Kidney glomerular epithelial cell (primary cell): ENCODE measurements around the gene DMRTA2.

ENCODE experiments used
- DNase-seq: peaks from one replicate; lab custom pipeline; 2025; lab: John Stamatoyannopoulos, UW

The DMRTA2 gene

DNA sequence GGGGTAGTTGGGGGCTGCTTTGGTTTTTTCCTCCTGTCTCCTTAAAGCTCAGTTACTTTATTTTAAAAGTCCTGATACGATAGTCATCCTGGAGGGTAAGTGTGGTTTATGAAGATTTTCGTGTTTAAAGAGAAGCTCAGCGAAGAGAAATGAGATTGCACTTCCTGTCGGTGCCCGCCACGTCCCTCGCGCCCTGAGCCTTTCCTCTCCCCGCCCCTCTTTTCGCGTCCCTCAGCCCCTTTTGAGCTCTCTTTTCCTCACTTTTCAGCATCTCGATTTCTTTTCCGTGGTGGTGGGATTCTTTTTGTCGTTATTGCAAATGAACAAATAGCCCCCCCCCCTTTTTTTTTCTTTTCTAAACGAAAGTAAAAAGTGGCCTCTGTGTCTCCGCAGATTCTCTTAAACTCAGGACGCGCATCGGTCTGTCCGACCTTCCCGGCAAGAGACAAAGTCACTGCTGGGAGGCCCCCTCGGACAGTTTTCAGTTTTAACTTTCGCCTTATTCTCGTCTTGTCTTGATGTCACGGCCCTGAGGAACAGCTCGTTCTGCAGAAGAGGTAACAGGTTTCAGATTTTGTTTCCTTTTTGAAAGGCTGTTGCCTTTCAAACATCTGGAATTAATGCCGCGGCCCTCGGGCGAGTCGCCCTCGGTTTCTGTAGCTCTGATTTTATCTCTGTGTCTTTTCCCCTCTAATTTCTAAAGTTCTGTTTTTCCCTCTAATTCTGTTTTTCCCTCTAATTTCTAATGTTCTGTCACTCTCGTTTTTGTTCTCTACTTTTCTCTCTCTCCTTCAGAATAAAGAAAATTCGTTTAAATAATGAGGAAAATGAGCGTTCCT, 1.0 kb upstream of the DMRTA2 start:
- DNase-seq: no peak

GRCh38 chr1:50423670-50424000, 392 bp upstream of the DMRTA2 start:
- no peak for DNase-seq

DNA sequence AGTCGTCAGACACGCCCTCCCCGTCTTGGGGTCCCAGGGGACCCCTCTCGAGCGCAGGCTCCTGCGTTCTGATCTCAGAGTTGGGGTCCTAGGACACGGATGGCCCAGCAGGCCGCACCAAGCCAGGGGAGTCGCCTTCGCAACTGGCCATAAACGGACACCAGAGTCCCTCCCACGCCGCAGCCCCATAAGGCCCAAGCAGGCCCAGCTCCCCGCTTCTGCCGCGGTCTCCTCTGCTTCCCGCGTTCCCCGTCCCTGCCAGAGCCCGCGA, 633 bp downstream of the DMRTA2 start:
- DNase-seq: no peak

DNA sequence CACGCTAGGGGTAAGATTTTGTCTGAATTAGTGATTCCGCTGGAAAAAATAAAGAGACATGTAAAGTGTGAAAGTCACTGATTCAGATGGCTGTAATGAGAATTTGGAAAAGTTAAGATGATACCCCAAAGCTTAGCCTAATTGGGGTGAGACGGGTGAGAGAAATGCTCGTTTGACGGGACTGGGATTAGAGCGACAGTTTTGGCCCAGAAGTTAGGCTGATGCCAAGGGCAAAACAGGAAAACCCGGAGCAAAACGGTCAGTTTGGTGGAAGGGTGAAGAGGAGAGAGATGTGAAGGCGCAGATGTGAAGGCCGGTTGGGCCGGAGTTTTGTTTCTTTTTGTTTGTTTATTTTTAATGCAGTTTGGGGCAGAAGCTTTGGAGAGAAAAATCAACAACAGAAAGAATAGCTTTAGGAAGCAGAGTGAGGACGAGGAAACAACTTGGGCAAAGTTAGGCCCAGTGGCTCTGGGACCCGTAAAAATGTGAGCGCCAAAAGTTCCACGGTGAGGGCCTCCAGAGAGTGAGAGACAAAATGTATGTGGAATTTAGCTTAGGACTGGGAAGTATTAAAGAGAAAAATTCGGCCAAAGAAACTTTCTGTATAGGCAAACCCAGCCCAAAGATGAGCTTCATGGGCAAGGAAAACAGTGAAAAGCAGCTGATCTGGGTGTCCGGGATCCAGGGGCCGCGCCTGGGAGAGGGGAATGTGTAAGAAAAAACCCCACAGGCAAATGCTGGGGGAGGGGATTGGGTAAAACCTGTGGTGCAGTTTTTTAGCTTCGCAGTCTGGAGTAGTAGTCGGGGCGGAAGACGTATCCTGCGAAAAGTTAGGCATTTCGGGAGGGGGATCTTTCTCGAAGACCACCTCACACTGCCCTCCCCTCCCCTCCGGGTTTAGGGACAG, 1.2 kb downstream of the DMRTA2 start:
- no peak for DNase-seq

DNA sequence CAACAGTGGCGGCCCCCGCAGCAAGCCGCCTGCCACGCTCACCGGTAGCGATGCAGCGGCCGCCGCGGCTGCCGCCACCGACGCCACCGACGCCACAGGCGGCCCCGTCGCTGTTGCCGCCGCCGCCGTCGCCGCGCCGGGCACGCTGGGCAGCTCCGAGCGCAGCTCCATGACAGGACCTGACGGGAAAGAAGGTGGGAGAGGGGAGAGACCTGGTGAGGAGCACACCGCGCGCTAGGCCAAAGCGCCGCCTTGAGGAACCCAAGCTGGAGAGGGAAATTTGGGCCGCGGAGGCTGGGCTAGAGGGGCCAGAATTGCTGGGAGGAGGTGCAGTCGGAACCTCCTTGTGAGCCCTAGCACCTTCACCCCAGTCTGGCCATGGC, 1.9 kb downstream of the DMRTA2 start:
- DNase-seq: no peak

- no peak for DNase-seq
These were observed 2.4 kb downstream of the DMRTA2 start for GRCh38 chr1:50420689-50421365.

GRCh38 chr1:50419907-50420677, 3.2 kb downstream of the DMRTA2 start:
- no peak for DNase-seq

- DNase-seq: no peak
These were observed 3.9 kb downstream of the DMRTA2 start for GRCh38 chr1:50419192-50419906.

- DNase-seq: no peak
These were observed 4.6 kb downstream of the DMRTA2 start for GRCh38 chr1:50418600-50419109.

- no peak for DNase-seq
These were observed 5.2 kb downstream of the DMRTA2 start for GRCh38 chr1:50417946-50418599.

GRCh38 chr1:50417507-50417906, 5.7 kb downstream of the DMRTA2 start:
- no peak for DNase-seq

DNA sequence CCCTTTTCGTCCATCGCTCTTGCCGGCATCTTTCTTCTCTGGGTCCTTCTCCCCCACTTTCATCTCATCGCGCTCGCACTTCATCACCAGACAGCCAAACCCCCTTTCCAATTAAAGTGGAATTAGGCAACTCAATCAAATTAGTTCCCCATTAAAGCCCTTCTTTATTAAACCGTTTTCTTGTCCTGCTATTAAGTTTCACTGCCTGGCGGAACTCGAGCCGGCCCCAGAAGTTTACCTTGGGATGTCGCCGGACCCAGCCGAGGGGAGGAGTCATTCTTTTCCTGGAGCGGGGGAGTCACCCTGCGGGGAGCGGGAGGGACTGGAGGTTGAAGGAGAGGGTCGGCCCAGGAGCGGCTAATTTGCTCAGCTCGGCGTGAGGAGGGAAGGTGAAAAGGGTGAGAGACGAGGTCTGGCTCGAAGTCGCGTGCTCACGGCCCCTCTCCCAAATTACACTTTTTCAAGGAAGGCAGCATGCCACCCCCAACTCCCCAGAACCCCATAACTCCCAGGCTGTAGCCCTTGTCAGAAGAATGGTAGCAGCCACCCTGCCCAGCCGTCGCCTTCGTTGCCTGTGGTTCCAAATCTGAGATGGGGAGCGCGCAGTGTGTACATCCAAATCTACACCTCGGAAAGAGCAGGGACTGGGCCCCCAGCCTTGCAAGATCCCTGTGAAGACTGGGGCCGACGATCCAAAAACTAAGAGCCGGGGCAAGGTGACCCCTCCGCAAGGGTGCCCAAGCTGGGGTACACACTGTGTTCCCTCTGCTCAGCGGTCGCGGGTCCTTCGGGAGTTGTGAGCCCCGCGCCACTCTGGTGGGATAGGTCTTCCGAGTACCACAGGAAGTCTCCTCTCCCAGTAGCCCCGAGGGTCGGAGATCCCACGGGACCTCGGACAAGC, 6.4 kb downstream of the DMRTA2 start:
- DNase-seq: no peak

DNA sequence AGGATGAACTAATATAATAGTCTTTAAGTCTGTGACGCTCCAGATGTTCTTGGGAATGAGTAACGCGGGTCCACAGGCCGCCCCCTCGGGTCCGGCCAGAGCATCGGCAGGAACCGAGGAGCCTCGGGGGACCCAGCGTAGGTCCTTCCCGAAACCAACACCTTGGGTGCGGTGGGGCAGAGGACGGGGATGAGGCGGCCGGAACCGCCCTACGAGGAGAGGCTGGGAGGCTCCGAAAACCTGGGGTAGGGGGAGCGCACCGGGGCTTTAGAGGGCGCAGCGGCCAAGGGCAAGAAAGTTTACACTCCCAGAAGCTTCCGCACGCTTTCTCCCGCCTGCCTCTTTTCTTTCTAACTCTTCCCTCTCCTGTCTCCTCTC, 7.1 kb downstream of the DMRTA2 start:
- DNase-seq: no peak

DNA sequence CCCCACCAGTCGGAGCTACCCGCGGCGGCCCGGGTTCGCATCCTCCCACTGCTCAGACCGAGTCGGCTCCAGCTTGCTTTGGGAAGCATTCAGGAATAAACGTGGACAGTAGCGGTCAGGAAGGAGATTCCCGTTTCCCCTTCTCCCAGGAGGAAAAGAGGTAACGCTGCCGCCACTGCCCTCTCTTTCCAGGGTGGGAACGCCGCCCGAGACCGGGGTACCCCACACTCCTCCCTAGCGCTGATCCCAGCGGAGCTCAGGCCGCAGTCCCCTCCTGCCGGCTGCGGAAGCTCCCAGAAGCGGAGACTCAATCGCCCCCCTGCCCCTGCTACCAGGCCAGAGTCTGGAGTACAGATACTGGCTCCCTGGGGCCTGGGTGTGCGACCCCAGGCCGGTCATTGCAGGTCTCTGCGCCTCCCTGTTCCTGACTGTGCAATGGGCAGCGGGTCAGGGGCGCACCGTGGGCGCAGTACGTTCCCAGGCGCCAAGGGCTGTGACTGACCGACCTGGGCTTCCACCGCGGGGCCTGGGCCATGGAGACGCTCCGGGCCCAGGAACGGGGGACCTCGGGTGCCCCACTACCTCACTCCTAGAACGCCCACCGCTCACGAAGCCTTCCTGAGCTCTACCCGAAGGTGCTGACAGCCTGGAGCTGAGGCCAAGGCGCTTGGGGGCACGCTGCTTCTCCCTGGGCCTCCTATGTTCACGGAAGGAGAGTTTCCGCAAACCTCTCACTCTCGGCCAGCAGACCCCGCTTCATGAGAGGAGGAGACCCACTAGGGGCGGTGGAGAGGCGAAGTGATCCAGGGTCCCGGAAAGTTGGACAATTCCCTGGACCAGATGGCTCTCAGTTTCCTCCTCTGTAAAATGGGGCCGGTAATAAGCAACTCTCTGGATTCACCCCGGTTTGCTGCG, 7.8 kb downstream of the DMRTA2 start:
- no peak for DNase-seq

- DNase-seq: no peak
These were observed 8.4 kb downstream of the DMRTA2 start for GRCh38 chr1:50414853-50415234.

GRCh38 chr1:50412813-50413476, 10.3 kb downstream of the DMRTA2 start:
- DNase-seq: no peak

- DNase-seq: no peak
These were observed 17.4 kb downstream of the DMRTA2 start for GRCh38 chr1:50405814-50406213.

GRCh38 chr1:50393522-50394120, 29.6 kb downstream of the DMRTA2 start:
- DNase-seq: no peak
